ENCODE data around the gene ATR. TPM values are rescaled to one million over a fixed set of nuclear protein-coding genes. Genes with fewer than 3 reads are reported as not detected.

The ATR gene
- 10 to 100 TPM in 1 of 4 donors, 1 to 10 TPM in 3; 3.5 to 15.0 (median 7.4) TPM for polyA plus RNA-seq
- long read RNA-seq, donor 1 = 0 reads
- long read RNA-seq, donor 2 = 0 reads
- long read RNA-seq, donor 3 = 0 reads
- long read RNA-seq, donor 4 = 0 reads
- long read RNA-seq, donor 5 = 0 reads
- long read RNA-seq, donor 6, partial matches to known transcripts = 5 of 5 reads
- long read RNA-seq, donor 6, other reads (novel, unspliced or antisense) = 0 of 5 reads
- long read RNA-seq, donor 7 = 0 reads
- long read RNA-seq, donor 8 = 0 reads
- long read RNA-seq, donor 9 = 0 reads
- long read RNA-seq, donor 10, partial matches to known transcripts = 5 of 5 reads
- long read RNA-seq, donor 10, other reads (novel, unspliced or antisense) = 0 of 5 reads

GRCh38 chr3:142578329-142579223 lies at the start of gene ATR:
Gene ATR (minus strand): TSS chr3:142578733. CDS start chr3:142578704, 29 bp downstream.
- DNase-seq = peak; percentile 98 to 99
- peaks cover 0 to 10% (median 4%) of the 10 kb centered on the region in 3 donors for H3K4me1 ChIP-seq (ENCODE audit: control insufficient read depth in 3 of 3, insufficient read depth in 2 of 3, low read depth in 1 of 3, low read length in 2 of 3)
- H3K4me3 ChIP-seq (ENCODE audit: low read depth in 1 of 3, low read length in 3 of 3) = peak within 1 kb of the TSS; percentile 74 to 97 (median 77)
- no peaks in the 10 kb centered on the region for H3K36me3 ChIP-seq (ENCODE audit: control insufficient read depth in 3 of 3, insufficient read depth in 2 of 3, low read depth in 1 of 3, low read length in 3 of 3)
- WGBS, 3 donors = 0% methylated on average over 62 to 65 of the region's 65 CpGs
- peaks cover 0 to 7% (median 0%) of the 10 kb centered on the region in 3 donors for H3K27me3 ChIP-seq (ENCODE audit: control insufficient read depth in 3 of 3, insufficient read depth in 3 of 3, low read length in 3 of 3)
- H3K27ac ChIP-seq (ENCODE audit: low read depth in 1 of 3, low read length in 2 of 3) = peak within 1 kb of the TSS; percentile 93 to 100 (median 96)
- no peaks in the 10 kb centered on the region for H3K9me3 ChIP-seq (ENCODE audit: control insufficient read depth in 2 of 2, insufficient read depth in 1 of 2, low read depth in 1 of 2, low read length in 1 of 2)
- FAIRE-seq = no peak

GRCh38 chr3:142626971-142627370 lies 48.4 kb upstream of the ATR start:
- Histone ChIP-seq H3K9me3 (ENCODE audit: control insufficient read depth in 2 of 2, insufficient read depth in 1 of 2, low read depth in 1 of 2, low read length in 1 of 2) (no peaks in the 10 kb centered on the region), H3K27me3 (ENCODE audit: control insufficient read depth in 3 of 3, insufficient read depth in 3 of 3, low read length in 3 of 3) (no peaks in the 10 kb centered on the region), H3K4me1 (ENCODE audit: control insufficient read depth in 3 of 3, insufficient read depth in 2 of 3, low read depth in 1 of 3, low read length in 2 of 3) (peaks cover 0 to 11% (median 0%) of the 10 kb centered on the region in 3 donors), H3K27ac (ENCODE audit: low read depth in 1 of 3, low read length in 2 of 3) (no peak overlapping the region), H3K4me3 (ENCODE audit: low read depth in 1 of 3, low read length in 3 of 3) (peak overlapping the region in 1 of 3 donors; percentile 28), H3K36me3 (ENCODE audit: control insufficient read depth in 3 of 3, insufficient read depth in 2 of 3, low read depth in 1 of 3, low read length in 3 of 3) (no peaks in the 10 kb centered on the region)
- FAIRE-seq (no peak), DNase-seq (no peak)

GRCh38 chr3:142625153-142625440 lies 46.6 kb upstream of the ATR start:
- DNase-seq (no peak), FAIRE-seq (no peak)
- peaks cover 0 to 15% (median 3%) of the 10 kb centered on the region in 3 donors for H3K4me1 ChIP-seq (ENCODE audit: control insufficient read depth in 3 of 3, insufficient read depth in 2 of 3, low read depth in 1 of 3, low read length in 2 of 3)
- H3K27me3 ChIP-seq (ENCODE audit: control insufficient read depth in 3 of 3, insufficient read depth in 3 of 3, low read length in 3 of 3) = no peaks in the 10 kb centered on the region
- 83 to 88% (median 87%) methylated on average over 2 of the region's 2 CpGs for WGBS, 3 donors
- H3K36me3 ChIP-seq (ENCODE audit: control insufficient read depth in 3 of 3, insufficient read depth in 2 of 3, low read depth in 1 of 3, low read length in 3 of 3) = no peaks in the 10 kb centered on the region
- peak overlapping the region in 1 of 3 donors; percentile 58 for H3K4me3 ChIP-seq (ENCODE audit: low read depth in 1 of 3, low read length in 3 of 3)
- H3K27ac ChIP-seq (ENCODE audit: low read depth in 1 of 3, low read length in 2 of 3) = no peak overlapping the region
- H3K9me3 ChIP-seq (ENCODE audit: control insufficient read depth in 2 of 2, insufficient read depth in 1 of 2, low read depth in 1 of 2, low read length in 1 of 2) = no peaks in the 10 kb centered on the region

GRCh38 chr3:142624341-142625152 lies 46.0 kb upstream of the ATR start:
- no peaks in the 10 kb centered on the region for H3K36me3 ChIP-seq (ENCODE audit: control insufficient read depth in 3 of 3, insufficient read depth in 2 of 3, low read depth in 1 of 3, low read length in 3 of 3)
- WGBS, 3 donors = 65 to 74% (median 65%) methylated on average over 2 of the region's 2 CpGs
- H3K27ac ChIP-seq (ENCODE audit: low read depth in 1 of 3, low read length in 2 of 3) = peak overlapping the region in 1 of 3 donors; percentile 68
- DNase-seq (no peak), FAIRE-seq (no peak)
- H3K4me3 ChIP-seq (ENCODE audit: low read depth in 1 of 3, low read length in 3 of 3) = peak overlapping the region in 1 of 3 donors; percentile 58
- no peaks in the 10 kb centered on the region for H3K9me3 ChIP-seq (ENCODE audit: control insufficient read depth in 2 of 2, insufficient read depth in 1 of 2, low read depth in 1 of 2, low read length in 1 of 2)
- peaks cover 0 to 15% (median 3%) of the 10 kb centered on the region in 3 donors for H3K4me1 ChIP-seq (ENCODE audit: control insufficient read depth in 3 of 3, insufficient read depth in 2 of 3, low read depth in 1 of 3, low read length in 2 of 3)
- H3K27me3 ChIP-seq (ENCODE audit: control insufficient read depth in 3 of 3, insufficient read depth in 3 of 3, low read length in 3 of 3) = no peaks in the 10 kb centered on the region

- Histone ChIP-seq H3K27ac (ENCODE audit: low read depth in 1 of 3, low read length in 2 of 3) (peak overlapping the region in 2 of 3 donors; percentile 62 to 83), H3K27me3 (ENCODE audit: control insufficient read depth in 3 of 3, insufficient read depth in 3 of 3, low read length in 3 of 3) (no peaks in the 10 kb centered on the region), H3K4me1 (ENCODE audit: control insufficient read depth in 3 of 3, insufficient read depth in 2 of 3, low read depth in 1 of 3, low read length in 2 of 3) (peaks cover 3 to 23% (median 3%) of the 10 kb centered on the region in 3 donors), H3K4me3 (ENCODE audit: low read depth in 1 of 3, low read length in 3 of 3) (peak overlapping the region in 1 of 3 donors; percentile 58), H3K36me3 (ENCODE audit: control insufficient read depth in 3 of 3, insufficient read depth in 2 of 3, low read depth in 1 of 3, low read length in 3 of 3) (no peaks in the 10 kb centered on the region), H3K9me3 (ENCODE audit: control insufficient read depth in 2 of 2, insufficient read depth in 1 of 2, low read depth in 1 of 2, low read length in 1 of 2) (no peaks in the 10 kb centered on the region)
- FAIRE-seq (no peak), DNase-seq (peak; percentile 66 to 91)
Observed at GRCh38 chr3:142623194-142623593, 44.7 kb upstream of the ATR start.

GRCh38 chr3:142622405-142622804 lies 43.9 kb upstream of the ATR start:
- Histone ChIP-seq H3K36me3 (ENCODE audit: control insufficient read depth in 3 of 3, insufficient read depth in 2 of 3, low read depth in 1 of 3, low read length in 3 of 3) (no peaks in the 10 kb centered on the region), H3K27ac (ENCODE audit: low read depth in 1 of 3, low read length in 2 of 3) (peak overlapping the region in 2 of 3 donors; percentile 55 to 62), H3K9me3 (ENCODE audit: control insufficient read depth in 2 of 2, insufficient read depth in 1 of 2, low read depth in 1 of 2, low read length in 1 of 2) (no peaks in the 10 kb centered on the region), H3K4me1 (ENCODE audit: control insufficient read depth in 3 of 3, insufficient read depth in 2 of 3, low read depth in 1 of 3, low read length in 2 of 3) (peaks cover 3 to 25% (median 5%) of the 10 kb centered on the region in 3 donors), H3K27me3 (ENCODE audit: control insufficient read depth in 3 of 3, insufficient read depth in 3 of 3, low read length in 3 of 3) (no peaks in the 10 kb centered on the region), H3K4me3 (ENCODE audit: low read depth in 1 of 3, low read length in 3 of 3) (no peak overlapping the region)
- peak; percentile 75 for FAIRE-seq
- WGBS, 3 donors = 14 to 55% (median 46%) methylated on average over 2 of the region's 2 CpGs
- DNase-seq = peak; percentile 78 to 84

GRCh38 chr3:142618917-142619461 lies 40.5 kb upstream of the ATR start:
- 30 to 66% (median 55%) methylated on average over 3 of the region's 3 CpGs for WGBS, 3 donors
- Histone ChIP-seq H3K36me3 (ENCODE audit: control insufficient read depth in 3 of 3, insufficient read depth in 2 of 3, low read depth in 1 of 3, low read length in 3 of 3) (peaks cover 0 to 2% (median 0%) of the 10 kb centered on the region in 3 donors), H3K4me1 (ENCODE audit: control insufficient read depth in 3 of 3, insufficient read depth in 2 of 3, low read depth in 1 of 3, low read length in 2 of 3) (peaks cover 5 to 39% (median 14%) of the 10 kb centered on the region in 3 donors), H3K4me3 (ENCODE audit: low read depth in 1 of 3, low read length in 3 of 3) (no peak overlapping the region), H3K27ac (ENCODE audit: low read depth in 1 of 3, low read length in 2 of 3) (peak overlapping the region; percentile 9 to 58 (median 53)), H3K9me3 (ENCODE audit: control insufficient read depth in 2 of 2, insufficient read depth in 1 of 2, low read depth in 1 of 2, low read length in 1 of 2) (no peaks in the 10 kb centered on the region), H3K27me3 (ENCODE audit: control insufficient read depth in 3 of 3, insufficient read depth in 3 of 3, low read length in 3 of 3) (no peaks in the 10 kb centered on the region)
- DNase-seq (peak; percentile 66 to 90), FAIRE-seq (peak; percentile 67)

Measured in small intestine (tissue), 16 donors.